ENCODE results near the gene PAQR5.

DNA sequence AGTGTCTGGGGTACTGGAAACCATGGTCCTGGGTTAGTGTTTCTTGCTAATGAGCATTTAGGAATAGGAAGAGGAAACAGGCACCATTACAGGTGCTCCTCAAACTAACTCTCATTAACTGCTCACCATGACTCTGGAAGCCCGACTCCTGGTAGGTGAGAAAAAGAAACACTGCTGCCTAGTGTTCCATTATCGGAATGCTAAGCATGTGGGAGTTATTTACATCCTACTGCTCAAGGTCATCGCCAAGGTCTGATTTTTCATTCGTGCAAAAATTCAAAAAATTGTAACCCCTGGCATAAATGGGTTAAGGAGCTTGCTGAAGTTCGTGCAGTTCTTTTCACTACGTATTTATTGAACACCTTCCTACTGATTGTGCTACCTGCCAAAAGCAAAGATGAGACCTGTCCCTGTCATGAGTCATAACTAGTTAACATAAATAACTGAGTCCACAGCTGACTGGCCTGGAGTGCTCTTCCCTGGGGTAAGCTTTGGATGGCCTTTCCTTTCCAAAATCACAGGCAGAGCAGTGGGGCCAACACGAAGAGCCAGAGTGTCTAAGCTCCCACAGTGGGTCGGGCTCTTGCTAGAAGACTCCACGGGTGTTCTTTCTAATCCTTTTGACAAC is 22.7 kb upstream of the PAQR5 start:
- TF ChIP-seq, protein P1, sequence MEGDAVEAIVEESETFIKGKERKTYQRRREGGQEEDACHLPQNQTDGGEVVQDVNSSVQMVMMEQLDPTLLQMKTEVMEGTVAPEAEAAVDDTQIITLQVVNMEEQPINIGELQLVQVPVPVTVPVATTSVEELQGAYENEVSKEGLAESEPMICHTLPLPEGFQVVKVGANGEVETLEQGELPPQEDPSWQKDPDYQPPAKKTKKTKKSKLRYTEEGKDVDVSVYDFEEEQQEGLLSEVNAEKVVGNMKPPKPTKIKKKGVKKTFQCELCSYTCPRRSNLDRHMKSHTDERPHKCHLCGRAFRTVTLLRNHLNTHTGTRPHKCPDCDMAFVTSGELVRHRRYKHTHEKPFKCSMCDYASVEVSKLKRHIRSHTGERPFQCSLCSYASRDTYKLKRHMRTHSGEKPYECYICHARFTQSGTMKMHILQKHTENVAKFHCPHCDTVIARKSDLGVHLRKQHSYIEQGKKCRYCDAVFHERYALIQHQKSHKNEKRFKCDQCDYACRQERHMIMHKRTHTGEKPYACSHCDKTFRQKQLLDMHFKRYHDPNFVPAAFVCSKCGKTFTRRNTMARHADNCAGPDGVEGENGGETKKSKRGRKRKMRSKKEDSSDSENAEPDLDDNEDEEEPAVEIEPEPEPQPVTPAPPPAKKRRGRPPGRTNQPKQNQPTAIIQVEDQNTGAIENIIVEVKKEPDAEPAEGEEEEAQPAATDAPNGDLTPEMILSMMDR (IDR thresholded peaks at IDR 0.05 in 8 of 11, conservative IDR thresholded peaks at IDR 0.05 in 3 of 11), result no peak
- TF ChIP-seq POLR2AphosphoS5 (IDR thresholded peaks at IDR 0.05), result no peak
